SKM-1 treated with dmso at 0.1 percent for 144 hours (cell line): ENCODE measurements around the gene AVPI1.
A peak's percentile ranks its signal among the peaks of the same experiment; 100 is the strongest.
"Not testable (repeated sequence)": the region's sequence is repeated elsewhere in the genome, so short reads cannot be mapped to it uniquely, and the experiment has no call there.

ENCODE experiments used
- DNase-seq: peaks from one replicate; lab custom pipeline; 2025; ENCODE audit not compliant: unreplicated experiment; lab: John Stamatoyannopoulos, UW

AVPI1 gene

DNA sequence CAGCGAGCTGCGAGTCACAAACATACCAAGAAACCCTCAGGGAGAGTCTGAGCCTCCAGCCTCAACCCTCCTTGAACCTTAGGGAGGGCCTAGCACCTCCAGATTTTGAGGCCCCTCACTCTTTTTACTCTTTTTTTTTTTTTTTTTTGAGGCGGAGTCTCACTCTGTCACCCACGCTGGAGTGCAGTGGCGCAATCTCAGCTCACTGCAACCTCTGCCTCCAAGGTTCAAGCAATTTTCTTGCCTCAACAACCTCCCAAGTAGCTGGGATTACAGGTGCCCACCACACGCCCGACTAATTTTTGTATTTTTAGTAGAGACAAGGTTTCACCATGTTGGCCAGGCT is 2.7 kb downstream of the AVPI1 start:
- not testable (repeated sequence) for DNase-seq

DNA sequence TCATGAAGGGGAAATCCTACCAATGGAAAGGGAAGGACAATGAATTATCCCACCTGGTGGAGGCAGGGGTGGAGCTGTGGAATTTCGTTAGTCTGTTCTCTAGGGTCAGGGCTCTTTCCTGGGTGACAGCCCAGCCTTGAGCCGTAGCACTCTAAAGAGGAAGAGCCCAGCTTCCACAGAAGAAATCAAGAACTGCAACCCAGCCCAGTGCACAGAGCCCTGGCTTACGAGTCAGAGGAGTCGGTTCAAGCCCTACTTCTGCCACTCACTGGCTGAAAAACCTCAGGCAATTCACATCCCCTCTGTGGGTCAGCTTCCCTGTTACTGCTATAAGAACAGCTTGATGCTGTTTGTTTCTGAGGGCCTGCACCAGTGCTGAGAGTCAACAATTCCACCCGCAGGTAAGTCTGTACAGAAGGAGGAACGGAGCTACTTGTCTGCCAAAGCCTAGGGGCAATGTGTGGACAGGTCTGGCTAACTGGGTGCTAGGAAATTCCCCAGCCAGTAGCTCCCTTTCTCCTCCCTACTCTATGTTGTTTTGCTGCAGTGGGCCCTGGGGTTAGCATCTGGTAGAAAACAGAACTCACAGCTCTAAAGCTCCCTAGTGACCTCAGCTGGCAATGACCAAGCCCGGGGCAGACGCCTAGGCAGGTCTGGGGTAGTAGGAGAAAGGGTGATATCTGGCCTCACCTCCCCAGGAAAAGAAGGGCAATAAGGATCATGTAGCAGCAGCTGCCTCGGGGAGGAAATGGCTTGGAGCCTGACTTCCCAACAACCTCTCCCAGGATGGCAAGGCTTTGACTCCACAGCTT is 3.3 kb downstream of the AVPI1 start:
- peak; percentile 51 for DNase-seq

DNA sequence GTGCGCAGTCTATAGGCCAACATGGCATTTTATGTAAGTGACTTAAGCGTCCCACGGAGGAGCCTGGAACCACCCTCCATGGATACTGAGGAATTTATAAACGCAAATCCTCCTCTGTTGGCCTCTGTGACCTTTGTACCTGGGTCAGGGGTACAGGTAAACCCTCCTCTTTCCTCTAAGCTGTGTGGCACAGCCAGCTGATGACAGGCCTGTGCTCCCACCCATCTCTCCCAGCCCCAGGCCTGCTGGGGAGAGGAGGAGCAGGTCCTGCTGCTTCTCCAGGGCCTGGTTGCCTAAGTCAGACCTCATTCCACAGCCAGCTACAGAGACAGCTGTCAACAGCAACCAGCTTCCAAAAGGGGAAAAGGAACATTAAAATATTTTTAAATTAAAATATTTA is 5.0 kb downstream of the AVPI1 start:
- no peak for DNase-seq

DNA sequence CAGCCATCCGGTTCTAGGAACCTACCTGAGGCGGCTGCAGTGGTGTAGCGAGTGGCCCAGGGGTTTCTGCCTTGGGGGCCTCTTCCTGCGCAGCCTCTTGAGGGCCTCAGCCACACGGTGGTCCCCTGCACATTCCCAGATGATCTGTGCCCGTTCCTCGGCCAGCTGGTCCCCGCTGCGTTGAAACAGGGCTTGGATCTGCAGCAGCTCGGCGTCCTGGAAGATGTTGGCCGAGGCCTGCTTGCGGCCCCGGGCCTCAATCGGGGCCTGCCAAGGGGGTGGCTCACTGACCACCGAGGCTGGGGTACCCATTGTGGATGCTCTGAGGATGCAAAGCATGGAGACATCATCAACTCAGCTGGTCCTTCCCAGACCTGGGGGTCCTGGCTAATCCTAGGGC is 7.4 kb downstream of the AVPI1 start:
- DNase-seq, result no peak

DNA sequence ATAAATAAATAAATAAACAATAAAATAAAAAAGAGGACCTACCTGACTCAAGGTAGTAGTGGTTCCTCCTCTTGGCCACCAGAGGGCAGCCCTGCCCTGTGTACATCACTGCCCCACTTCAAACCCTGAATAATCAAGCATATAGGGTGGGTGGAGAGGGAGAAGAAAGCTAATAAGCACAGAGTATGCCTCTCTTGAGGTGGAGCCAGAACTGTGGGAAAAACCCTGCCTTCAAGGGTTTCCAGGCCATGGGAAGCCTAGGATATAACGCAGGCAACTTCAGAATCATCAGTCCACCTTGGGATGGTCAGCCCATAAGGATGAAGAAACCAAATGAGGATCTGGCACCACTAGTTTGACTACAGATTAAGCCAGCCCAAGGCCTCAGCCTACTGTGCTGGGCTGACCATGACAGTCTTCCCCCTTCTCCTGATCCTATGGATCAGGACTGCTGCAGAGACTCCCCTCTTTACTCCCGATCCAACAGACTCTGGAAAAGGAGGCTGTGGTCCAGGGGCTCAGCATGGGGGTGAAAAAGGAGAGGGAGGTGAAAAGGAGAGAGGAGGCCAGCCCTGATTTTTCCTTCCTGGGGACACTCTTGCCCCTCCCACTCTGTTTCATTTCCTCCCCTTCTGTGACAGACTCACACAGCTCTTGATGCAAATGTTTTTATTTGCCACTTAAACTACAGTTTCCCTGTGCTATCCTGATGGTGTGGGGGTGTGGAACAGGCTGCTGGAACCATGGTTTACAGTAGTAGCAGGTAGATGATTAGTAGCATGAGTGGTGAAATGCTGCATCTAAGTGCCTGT is 10.1 kb downstream of the AVPI1 start:
- DNase-seq, result peak; percentile 37

DNA sequence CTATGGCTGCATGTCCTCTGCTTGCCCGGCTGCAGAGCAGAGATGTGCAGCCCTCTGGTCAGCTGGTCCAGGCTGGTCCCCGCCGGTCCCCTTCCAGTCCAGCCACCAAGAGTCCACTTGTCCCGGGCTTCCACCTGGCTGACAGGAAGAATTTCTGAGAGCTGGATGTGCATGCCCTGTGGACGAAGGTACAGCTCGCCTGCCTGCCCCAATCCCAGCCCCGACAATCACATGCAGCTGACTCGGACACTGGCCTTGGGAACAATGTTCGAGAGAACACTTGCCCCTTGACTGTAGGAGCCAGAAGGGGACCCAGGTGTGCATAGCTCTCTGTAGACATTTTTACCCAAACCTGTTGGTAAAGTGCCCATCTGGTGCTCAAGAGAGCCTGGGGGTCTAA is 11.8 kb downstream of the AVPI1 start:
- no peak for DNase-seq

DNA sequence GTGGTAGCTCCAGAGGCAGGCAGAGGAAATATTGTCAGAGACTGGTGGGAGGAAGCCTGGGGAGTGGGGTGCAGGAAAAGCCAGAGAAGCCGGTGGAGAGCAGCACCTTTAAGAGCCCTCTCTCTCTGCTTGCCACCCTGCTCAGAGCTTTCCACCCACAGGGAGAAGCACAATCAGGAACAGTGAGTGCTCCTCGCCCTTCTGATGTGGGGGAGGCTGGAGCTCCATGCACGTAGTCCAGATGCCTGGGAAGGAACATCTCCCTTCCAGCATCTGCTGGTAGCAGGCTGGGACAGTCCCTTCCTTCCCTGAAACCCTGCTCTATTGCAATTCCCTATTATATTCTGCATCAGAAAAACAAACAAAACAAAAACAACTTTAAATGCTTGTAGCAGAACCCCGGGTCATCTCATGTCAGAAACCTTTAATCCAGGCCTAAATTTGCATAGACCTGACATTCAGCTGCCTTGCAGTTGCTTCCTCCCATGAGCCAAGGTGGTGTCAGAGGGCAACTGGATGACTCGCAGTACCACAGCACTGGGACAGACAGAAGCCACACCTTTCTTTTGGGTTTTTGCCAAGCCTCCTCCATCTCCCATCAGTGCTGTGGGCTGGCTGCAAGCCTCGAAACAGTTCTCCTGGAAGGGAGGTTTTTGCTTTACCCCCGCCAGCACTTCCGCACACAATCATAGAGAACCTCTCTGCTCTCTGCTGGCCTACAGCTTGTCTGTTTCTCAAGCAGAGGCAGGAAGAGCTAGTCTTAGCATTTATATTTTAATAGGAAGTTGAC is 13.1 kb downstream of the AVPI1 start:
- no peak for DNase-seq

DNA sequence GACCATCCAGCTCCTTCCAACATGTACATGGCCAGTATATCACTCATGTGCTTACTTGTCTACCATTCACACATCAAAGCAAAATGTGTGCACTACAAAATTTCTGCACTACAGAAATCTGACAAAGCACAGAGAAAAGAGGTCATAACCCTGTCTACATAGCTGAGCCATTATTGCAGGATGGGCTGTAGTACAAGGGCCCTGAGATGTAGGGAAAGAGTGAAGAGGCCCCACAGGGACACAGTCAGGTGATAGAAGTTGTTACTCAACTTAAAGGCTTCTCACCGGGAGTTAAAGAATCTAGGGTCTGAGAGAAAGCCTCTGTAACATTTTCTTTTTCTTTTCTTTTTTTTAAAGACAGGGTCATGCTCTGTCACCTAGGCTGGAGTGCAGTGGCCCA is 17.5 kb downstream of the AVPI1 start:
- DNase-seq, result no peak

DNA sequence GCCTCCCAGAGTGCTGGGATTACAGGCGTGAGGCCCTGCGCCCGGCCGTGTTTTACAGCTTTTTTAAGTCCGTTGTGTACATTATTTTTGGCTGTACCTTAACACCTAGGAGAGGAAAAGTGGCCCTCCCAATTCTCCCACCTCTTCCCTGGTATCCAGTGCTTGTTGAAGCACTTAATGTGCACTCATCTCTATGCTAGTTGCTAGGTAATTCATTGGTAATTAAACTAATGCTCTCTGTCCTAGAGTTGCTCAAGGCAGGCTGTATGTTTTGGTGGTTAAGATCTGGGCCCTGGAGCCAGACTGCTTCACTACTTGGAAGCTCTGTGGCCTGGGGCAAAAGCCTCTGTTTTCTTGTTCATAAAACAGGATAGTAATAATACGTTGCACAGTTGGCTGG is 19.6 kb downstream of the AVPI1 start:
- no peak for DNase-seq

DNA sequence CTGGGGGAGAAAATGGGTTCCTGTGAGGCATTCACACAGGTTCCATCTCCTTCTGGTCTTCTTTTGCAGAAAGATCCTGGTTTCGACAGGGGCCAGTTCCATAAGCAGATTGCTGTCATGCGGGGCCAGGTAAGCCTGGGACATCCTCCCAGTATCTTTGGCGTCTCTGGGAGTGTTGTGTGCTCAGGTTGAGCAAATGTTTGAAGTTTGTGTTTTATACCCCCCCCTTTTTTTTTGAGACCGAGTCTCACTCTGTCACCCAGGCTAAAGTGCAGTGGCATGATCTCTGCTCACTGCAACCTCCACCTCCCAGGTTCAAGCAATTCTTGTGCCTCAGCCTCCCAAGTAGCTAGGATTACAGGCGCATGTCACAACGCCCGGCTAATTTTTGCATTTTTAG is 20.0 kb downstream of the AVPI1 start:
- DNase-seq, result no peak

DNA sequence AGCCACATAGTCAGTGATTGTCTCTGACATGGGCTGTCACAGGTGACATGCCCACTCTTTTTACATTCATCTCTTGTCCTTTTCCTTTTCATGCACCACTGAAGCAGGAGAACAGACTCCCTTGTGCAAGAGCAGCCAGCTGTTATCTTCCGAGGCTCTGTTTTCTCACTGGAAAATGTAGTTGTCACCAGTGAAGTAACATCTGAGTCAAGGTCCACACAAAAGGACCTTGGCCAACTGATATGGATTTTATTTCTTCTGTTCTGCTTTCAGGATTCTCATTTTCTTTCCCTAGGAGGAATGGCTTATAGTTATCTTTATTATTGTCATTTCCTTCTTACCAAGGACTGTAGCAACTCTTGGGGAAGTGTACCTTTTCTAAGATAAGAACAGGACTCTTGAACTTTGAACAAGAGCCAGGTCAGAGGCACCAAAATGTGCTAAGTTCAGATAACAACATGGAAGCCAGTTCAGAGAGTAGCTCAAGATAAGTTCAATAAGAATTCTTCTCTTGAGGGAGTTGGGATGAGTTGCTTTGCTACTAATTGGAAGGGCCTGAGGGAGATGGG is 22.7 kb downstream of the AVPI1 start:
- no peak for DNase-seq

DNA sequence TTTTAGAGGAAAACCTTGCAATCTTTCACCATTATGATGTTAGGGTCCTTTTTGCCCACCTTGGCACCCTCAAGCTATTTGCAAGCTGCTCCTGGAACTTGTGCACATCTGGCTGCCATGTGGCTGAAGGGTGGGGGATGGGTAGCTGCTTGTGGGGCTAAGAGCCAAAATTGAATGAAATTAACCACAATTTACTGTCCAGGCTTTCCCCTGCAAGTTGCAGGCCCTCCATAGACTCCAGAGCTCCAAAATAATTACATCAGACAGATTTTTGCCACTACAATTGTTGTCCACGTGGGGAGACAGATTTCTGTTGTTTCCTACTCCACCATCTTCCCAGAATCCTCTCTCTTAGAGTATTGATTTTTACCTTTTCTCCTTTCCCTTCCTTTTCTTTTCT is 27.5 kb downstream of the AVPI1 start:
- no peak for DNase-seq

DNA sequence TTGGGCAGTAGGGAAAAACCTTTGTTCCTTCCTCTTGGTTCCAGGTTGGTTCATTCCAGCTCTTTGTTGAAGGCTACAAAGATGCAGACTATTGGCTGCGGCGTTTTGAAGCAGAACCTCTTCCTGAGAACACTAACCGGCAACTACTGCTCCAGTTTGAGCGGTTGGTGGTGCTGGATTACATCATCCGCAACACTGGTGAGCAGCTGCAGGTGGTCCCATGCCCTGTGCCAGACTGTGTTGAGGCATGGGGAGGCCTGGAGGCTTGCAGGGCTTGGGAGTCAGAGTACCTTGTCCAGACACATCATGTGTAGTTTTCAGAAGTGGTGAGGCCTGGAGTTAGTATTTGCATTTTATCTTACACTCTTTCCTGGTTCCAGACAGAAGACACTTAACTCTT is 30.3 kb downstream of the AVPI1 start:
- no peak for DNase-seq

DNA sequence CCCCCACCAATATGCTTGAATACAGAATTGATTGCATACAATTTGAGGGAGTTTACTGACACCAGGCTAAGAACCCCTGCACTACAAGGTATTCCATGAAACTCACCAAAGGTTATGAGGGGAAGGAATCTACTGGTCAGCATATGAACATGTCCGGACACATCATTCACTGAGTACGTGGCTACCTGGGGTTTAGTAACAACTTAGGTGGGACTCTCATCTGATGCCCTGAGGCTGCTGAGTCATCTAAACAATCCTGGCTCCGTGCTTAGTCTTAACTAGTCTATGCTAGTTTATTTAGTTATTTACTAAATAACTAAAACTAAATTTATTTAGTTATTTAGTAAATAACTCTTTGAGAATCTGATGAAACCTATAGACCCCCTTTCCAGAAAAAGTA is 35.3 kb downstream of the AVPI1 start:
- no peak for DNase-seq

DNA sequence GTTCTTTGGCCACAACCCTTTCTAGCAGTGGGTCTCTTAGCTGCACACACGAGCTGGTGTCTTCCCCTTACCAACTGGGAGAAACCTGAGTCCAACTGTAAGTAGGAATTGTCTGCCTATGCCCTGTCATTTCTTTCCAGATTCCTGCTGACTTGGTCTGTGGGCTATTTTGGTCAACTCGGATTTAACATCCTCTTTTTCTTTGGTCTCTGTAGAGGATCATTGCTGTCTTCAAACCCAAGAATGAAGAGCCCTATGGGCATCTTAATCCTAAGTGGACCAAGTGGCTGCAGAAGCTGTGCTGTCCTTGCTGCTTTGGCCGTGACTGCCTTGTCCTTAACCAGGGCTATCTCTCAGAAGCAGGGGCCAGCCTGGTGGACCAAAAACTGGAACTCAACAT is 36.3 kb downstream of the AVPI1 start:
- no peak for DNase-seq

DNA sequence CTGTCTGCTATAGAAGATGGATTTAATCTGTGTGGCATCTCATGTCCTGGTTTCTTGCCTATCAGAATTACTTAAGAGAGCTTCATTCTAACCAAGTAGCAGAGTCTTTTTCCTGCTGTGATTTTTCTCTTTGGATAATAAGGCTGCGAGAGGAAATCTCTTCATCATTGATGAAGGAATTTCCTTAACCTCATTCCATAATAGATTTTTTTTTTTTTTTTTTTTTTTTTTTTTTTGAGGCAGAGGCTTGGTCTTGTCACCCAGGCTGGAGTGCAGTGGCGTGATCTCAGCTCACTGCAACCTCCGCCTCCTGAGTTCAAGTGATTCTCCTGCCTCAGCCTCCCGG is 37.7 kb downstream of the AVPI1 start:
- DNase-seq, result not testable (repeated sequence)

DNA sequence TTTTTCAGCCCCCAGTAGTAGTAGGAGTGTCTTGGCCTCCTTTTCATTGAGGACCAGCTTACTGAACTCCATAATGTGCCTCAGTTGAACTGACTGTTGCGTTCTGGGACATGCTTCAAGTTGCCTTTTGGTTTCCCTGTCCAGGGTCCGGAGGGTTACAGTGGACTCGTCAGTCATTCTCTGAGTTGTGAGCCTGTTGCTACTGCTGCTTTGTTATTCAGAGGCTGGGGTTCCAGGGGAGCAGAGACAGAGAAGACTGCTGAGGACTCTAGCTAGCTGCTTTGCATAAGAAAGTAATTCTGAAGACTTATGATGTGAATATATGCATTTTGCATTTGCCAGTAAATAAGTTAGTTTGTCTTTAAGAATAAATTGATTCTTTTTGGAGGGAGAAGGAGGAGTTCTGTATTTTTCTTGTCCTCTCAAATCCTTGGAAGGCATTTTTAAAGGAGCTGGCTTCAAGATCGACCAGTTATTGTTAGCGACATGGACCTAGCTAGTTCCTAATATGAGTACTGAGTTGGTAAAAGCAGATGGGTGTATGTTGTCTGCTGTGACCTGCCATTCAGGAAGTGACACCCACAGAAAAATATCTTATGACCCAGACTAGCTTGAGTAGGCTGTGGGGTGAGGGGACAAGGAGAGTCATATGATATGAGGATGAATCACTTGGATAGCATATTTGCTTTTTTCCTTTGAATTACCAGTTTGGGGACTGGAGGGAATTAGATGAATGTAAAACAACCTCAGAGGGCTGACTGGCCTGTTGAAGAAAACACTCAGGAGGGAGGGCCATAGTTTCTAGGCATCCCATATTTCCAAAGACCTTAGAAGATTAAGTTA is 38.3 kb downstream of the AVPI1 start:
- no peak for DNase-seq

DNA sequence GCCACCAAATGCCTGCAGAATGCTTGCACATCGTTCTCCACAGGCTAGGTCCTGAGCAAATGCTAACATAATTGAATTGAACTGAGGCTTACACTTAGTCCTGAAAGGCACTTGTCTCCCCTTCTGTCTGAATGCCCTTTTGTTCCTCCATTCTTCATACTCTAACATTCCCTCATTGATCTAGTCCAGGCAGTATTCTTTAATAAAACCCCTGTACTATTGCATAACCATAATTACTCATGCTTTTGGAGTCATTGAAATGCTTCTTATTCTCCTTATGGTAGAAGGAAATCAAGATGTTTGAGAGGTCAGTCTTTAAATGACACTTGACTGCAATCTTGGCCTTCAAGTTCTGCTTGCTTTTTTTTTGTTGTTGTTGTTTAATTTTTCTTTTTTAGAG is 39.5 kb downstream of the AVPI1 start:
- DNase-seq, result no peak

DNA sequence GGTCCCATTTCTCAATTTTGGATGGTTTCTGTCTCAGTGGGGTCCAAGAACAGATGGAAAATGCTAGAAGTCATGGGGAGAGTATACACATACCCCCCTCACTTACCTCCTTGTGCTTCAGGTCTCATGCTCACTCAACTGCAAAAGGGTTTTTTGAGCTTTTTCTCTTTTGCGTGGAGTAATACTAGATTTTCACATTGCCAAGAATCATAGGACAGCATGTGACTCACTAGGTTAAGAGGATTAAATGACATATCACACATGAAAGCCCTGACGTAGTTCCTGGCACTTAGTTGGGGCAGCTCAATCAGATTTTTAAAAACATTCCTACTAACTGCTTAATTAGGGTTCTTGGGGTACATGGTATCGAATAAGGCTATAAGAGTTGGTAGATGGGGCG is 42.1 kb downstream of the AVPI1 start:
- no peak for DNase-seq

DNA sequence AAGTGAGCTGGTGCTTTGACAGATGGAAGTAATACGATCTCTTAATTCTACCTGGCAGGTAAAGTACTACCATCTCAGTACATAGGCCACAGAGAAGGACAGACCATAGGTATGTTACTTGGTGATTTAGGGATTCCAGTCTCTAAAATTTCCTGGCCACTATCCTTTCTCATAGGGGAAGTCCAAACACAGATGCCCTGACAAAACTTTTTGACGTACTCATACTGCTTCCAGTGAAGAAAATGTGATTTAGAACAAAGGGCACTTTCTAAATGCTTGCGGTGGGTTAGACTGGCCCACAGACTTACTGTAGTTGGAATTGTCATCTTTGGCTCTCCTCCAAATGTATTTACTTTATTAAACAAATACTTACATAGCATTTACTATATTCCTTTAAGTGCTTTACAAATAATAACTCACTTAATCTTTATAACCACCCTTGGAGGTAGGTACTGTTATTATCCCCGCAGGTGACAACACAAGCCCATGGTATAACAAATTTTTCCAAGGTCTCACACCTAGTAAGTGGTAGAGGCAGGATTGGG is 43.5 kb downstream of the AVPI1 start:
- DNase-seq, result no peak
